HG03354 (cell line): ENCODE measurements around the gene URI1.
A peak's percentile ranks its signal among the peaks of the same experiment; 100 is the strongest.

ENCODE experiments used
- ATAC-seq: cut with Tn5 transposase; IDR thresholded peaks from one replicate; pipeline ENCODE4 v1.9.1; 2021; ENCODE audit warnings: mild to moderate bottlenecking; ENCODE audit not compliant: unreplicated experiment, poor library complexity, severe bottlenecking

The URI1 gene

DNA sequence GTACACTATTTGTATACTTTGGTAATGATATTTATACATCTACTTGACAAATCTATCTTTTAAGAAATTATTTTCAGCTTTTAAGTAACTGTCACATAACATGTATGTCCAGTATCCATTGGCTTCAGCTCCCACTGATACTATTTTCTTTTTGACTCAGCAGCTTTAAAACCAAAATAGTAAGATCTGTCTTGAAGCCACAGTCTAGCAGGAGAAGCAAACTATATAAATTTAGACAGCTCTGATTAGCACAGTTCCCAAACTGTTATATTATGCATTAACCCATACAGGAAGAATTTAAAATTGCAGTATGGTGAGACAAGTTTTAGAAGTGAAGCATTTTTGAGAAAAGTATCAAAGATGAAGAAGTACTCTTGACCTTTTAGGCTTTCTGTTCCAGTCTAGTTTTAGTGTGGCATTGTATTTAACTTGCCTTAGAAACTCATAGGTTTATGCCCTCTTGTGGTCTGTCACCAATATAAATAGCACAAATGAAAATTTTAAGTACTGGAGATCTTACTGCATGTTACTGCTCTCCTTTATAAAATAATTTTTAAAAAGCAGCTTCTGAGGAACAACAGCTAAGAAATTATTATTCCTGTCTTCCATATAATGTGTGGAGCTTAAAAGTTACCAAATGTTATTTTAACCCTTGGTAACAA is 24.7 kb downstream of the URI1 start:
- no peak for ATAC-seq

- ATAC-seq = peak; percentile 47
Observed at GRCh38 chr19:29967623-29968022, 25.6 kb downstream of the URI1 start.

DNA sequence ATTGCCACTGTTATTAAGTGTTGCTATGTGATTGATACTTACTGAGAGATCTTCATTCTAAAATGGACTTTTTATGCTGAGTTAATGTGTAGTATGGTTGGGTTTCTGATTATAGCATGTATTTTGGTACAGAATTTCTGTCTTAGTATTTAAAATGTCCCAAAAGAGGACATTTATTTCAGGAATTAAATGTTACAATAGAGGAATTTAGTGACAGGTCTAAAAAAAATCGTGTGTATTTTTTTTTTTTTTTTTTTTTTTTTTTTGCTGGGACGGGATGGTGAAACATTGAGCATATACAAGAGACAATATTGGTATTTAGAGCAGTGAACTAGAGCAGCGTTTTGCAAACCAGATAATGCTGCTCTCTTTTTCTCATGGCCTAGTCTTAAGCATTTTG is 27.9 kb downstream of the URI1 start:
- no peak for ATAC-seq

GRCh38 chr19:29971002-29971401 is 29.0 kb downstream of the URI1 start:
- no peak for ATAC-seq

- no peak for ATAC-seq
Observed at GRCh38 chr19:29971648-29972047, 29.6 kb downstream of the URI1 start.

DNA sequence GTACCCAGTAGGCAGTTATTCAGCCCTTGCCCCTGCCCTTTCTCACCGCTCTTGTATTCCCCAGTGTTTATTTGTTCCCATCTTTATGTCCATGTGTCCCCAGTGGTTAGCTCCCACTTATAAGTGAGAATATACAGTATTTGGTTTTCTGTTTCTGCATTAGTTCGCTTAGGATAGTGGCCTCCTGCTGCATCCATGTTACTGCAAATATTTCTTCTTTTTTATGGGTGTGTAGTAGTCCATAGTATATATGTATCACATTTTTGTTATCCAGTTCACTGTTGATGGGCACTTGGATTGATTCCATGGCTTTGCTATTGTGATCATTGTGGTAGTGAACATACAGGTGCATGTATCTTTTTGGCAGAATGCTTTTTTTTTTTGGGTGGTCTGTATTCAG is 32.7 kb downstream of the URI1 start:
- no peak for ATAC-seq

DNA sequence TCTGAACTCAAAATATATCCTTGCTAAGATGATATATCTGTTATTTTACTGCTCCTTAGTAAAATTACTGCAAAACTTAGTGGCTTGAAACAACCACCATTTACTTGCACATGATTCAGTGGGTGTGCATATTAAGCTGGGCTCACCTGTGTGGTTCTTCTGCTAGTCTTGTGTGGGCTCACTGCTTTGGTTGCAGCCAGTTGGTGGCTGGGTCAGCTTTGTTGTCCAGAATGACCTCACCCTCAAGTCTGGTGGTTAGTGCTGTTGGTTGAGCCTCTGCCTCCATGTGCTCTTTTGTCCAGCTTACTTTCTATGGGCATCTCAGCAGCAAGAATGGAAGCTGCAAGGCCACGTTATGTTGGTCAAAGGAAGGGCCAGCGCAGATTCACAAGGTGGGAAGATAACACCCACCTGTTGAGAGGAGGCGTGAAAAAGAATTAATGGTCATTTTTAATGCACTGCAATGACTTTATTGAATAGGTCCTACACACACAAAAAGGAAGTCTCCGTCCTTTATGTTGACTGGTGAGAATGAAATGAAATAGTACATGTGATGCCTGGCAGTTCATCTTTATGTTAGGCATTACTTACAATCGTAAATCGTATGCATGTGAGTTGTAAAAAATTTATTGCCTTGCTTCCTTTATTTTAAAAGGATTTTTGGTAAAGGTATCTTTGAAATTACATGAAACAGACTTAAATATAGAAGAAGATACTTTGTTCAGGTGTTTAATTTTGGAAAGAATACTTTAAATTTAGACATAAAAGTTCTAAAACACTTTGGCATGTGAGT is 34.3 kb downstream of the URI1 start:
- ATAC-seq = no peak

DNA sequence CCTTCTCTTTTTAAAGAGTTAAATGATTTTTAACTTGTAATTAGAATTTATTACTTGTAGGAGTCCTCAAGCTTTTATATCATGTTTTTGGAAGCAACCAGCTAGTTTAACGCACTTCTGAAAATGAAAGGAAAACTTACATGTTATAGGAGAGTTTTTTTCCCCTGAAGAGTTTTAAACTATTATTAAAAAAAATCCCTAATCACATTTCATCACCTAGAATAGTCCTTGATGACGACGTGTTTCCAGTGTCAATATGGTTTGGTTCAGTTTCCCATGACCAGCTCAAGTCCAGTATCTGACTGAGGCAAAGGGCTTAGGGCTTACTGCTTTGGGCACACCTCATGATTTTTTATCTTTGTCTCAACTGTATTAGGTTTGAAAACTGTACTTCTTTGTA is 36.0 kb downstream of the URI1 start:
- no peak for ATAC-seq

- ATAC-seq = no peak
Observed at GRCh38 chr19:29983568-29983967, 41.5 kb downstream of the URI1 start.

DNA sequence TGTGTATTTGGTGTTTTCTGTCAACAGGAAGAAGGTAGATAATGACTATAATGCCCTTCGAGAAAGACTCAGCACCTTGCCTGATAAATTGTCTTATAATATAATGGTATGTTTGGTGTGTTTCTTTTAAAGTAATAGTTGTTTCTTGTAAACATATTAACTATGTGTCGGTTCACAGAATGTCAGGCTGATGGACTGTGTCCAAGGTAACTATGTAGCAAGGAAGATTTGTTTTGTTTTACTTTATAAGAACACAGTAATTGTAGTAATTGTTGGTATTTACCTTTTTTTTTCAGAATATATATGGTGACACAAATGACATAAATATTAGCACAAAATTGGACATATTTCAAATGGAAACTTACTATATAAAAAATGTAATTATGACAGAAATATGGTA is 43.2 kb downstream of the URI1 start:
- ATAC-seq = no peak

GRCh38 chr19:29988351-29988750 is 46.3 kb downstream of the URI1 start:
- ATAC-seq = no peak

DNA sequence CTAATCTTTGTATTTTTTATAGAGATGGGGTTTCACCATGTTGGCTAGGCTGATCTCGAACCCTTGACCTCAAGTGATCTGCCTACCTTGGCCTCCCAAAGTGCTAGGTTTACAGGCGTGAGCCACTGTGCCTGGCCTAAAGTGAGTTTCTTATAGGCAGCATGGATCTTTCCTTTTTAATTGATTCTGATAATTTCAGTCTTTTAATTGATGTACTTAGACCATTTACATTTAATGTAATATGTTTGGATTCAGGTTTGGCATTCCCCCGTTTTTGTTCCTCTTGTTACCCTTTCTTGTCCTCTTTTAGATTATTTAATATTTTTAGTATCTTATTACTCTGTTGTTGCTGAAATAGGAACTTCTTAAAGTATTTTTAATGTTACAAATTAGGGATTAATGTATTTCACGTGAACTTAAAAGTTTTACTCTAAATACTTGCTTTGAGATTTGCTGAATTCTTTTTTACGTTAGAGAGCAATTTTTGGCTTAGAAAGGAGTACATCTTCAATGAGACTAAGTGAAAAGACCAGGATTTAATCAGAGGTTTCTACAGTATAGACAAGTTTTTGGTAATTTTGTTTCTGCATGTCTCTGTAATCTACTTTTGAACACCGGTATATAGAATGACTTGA is 50.3 kb downstream of the URI1 start:
- ATAC-seq = no peak

GRCh38 chr19:29999490-29999889 is 57.5 kb downstream of the URI1 start:
- ATAC-seq = no peak

GRCh38 chr19:30000862-30001261 is 58.8 kb downstream of the URI1 start:
- ATAC-seq = no peak

DNA sequence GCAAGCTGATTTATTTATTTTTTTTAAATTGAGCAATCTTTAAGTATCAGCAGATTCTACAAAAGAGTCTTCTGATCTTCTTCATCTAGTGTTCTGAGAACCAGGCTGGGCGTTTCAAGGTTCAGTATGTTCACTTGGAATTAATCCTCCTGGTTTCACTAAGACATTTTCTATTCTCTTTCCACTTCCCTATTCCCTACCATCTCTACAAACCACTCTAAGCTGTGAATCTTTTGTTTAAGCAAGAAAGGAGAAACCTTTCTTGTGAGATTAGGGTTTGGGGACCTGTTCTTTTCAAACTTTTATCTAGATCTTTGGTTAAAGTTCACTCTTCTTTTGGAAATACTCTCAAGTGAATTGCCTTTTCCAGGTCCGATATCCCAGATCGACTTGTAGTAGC is 59.3 kb downstream of the URI1 start:
- no peak for ATAC-seq

DNA sequence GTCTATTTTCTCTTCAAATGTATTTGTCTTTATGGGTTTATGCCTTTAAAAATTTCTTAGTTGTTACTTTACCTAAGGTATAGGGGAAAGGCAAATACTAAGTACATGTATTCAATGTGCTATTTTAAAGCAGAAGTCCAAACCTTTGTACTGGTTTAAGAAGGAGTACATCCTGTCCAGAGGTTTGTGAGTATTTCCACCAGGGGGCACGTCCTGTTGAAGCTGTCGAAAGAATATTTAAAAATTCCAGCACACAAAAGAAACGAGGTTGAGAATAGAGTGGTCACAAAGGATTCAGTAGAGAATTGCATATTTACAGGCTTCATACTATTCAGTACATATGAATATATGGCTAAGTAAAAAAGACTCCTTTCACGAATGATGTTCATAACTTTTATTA is 59.8 kb downstream of the URI1 start:
- no peak for ATAC-seq

DNA sequence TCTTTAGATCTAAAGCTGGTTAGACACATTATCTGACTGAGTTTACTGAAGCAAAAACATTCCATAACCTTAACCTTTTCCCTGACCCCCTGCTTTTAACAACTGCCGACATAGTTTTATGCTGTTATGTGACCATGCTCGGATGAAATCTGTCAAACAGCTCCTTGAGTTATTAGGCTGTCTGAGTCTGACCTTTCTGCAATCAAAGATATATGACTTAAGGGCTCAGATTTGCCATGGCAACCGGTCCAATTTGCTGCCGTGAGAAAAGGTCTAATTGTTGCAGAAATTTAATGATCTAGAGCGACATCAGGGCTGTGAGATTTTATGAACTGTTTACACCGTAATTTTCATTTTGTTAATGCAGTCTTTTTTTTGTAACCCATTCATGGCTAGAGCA is 61.8 kb downstream of the URI1 start:
- ATAC-seq = no peak

DNA sequence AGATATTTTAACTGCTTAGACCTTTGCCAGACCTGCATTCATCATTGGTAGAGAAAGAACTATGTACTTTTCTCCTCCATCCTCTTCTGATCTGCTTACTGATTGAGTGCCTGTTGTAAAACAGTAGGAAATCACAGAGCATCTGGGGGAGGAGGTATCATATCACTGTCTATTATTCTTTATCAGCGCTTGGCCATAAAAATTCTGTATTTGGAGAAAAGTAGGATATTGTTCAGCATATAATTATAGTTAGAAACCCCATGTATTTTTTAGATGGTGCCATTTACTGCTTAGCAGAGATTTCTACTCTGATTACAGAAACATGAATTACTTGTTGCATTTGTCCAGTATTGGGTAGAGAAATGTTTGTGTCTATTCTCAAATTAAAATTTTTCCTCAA is 62.4 kb downstream of the URI1 start:
- ATAC-seq = no peak

GRCh38 chr19:30006207-30006606 is 64.2 kb downstream of the URI1 start:
- ATAC-seq = no peak

- ATAC-seq = no peak
Observed at GRCh38 chr19:30008169-30008568, 66.1 kb downstream of the URI1 start.

GRCh38 chr19:30009013-30009412 is 67.0 kb downstream of the URI1 start:
- no peak for ATAC-seq
